Measurements from ENCODE around the gene USP48. TPM values are rescaled to one million over a fixed set of nuclear protein-coding genes. Genes with fewer than 3 reads are reported as not detected.
"Not testable (repeated sequence)": the region's sequence is repeated elsewhere in the genome, so short reads cannot be mapped to it uniquely, and the experiment has no call there.

The USP48 gene
- total RNA-seq, 4 donors from 2014 or later: 23.5 to 51.9 (median 39.7) TPM

DNA sequence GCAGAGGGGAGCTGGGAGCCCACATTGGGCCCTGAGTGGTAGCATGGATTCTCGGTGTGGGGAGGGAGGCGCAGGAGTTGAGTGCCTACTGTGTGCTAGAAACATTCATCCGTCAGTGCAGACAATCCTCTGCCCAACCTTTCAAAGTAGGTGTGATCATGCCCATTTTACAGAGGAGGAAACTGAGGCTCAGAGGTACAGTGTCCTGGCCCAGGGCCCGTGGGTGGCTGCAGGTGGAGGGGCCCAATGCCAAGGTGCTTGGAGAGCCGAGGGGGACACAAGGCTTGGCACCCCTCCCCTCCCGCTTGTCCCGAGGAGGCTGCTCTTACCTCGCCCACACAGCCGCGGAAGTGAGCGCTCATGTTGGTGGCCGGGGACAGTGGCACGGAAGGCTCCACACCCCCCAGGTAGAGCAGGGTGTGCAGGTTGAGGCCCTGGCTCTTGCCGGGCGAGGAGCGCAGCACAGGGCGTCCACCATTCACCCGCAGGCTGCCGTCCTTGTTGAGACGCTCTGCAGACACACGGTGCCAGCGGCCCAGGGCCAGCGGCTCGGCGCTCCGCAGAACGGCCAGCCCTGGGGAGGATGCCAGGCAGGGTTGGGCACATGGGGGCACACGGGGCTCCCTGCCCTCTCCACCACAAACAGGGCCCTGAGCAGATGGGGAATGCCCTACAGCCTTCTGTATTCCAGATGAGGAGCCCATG, 45.7 kb upstream of the USP48 start:
- intact Hi-C loops (cut with DNase I): no loop called here
- Histone ChIP-seq H3K4me3 (no peak overlapping the region), H3K27me3 (no peaks in the 10 kb centered on the region), H3K9me3 (no peaks in the 10 kb centered on the region), H3K27ac (no peak overlapping the region), H3K4me1 (peaks cover 0 to 5% (median 0%) of the 10 kb centered on the region in 3 donors), H3K36me3 (peaks cover 46 to 100% (median 73%) of the 10 kb centered on the region in 3 donors)
- TF ChIP-seq POLR2A (IDR thresholded peaks at IDR 0.05): no peak
- TF ChIP-seq, protein P1, sequence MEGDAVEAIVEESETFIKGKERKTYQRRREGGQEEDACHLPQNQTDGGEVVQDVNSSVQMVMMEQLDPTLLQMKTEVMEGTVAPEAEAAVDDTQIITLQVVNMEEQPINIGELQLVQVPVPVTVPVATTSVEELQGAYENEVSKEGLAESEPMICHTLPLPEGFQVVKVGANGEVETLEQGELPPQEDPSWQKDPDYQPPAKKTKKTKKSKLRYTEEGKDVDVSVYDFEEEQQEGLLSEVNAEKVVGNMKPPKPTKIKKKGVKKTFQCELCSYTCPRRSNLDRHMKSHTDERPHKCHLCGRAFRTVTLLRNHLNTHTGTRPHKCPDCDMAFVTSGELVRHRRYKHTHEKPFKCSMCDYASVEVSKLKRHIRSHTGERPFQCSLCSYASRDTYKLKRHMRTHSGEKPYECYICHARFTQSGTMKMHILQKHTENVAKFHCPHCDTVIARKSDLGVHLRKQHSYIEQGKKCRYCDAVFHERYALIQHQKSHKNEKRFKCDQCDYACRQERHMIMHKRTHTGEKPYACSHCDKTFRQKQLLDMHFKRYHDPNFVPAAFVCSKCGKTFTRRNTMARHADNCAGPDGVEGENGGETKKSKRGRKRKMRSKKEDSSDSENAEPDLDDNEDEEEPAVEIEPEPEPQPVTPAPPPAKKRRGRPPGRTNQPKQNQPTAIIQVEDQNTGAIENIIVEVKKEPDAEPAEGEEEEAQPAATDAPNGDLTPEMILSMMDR (IDR thresholded peaks at IDR 0.05): no peak
- 93% methylated on average over 6 to 8 of the region's 28 CpGs for WGBS, 2 donors
- DNase-seq: no peak

- H3K4me3 ChIP-seq: no peak overlapping the region
These were observed 45.1 kb upstream of the USP48 start for GRCh38 chr1:21828075-21828474.

GRCh38 chr1:21827141-21827679, 44.3 kb upstream of the USP48 start:
- no peak for DNase-seq
- Histone ChIP-seq H3K27me3 (no peaks in the 10 kb centered on the region), H3K4me1 (peaks cover 0 to 5% (median 0%) of the 10 kb centered on the region in 3 donors), H3K9me3 (no peaks in the 10 kb centered on the region), H3K4me3 (no peak overlapping the region), H3K36me3 (peaks cover 49 to 100% (median 70%) of the 10 kb centered on the region in 3 donors), H3K27ac (no peak overlapping the region)
- 89 to 90% methylated on average over 5 of the region's 5 CpGs for WGBS, 2 donors
- intact Hi-C loops (cut with DNase I): no loop called here
- TF ChIP-seq, protein P1 (IDR thresholded peaks at IDR 0.05): no peak
- TF ChIP-seq POLR2A (IDR thresholded peaks at IDR 0.05): no peak

More at GRCh38 chr1:21828075-21828474, 45.1 kb upstream of the USP48 start:
- no peak for TF ChIP-seq POLR2A (IDR thresholded peaks at IDR 0.05)
- TF ChIP-seq, protein P1 (IDR thresholded peaks at IDR 0.05): no peak
- 72 to 92% methylated on average over 4 to 5 of the region's 13 CpGs for WGBS, 2 donors
- Histone ChIP-seq H3K27me3 (no peaks in the 10 kb centered on the region), H3K9me3 (no peaks in the 10 kb centered on the region), H3K36me3 (peaks cover 44 to 100% (median 71%) of the 10 kb centered on the region in 3 donors), H3K27ac (no peak overlapping the region), H3K4me1 (peaks cover 0 to 5% (median 0%) of the 10 kb centered on the region in 3 donors)
- no peak for DNase-seq
- intact Hi-C loops (cut with DNase I): no loop called here

DNA sequence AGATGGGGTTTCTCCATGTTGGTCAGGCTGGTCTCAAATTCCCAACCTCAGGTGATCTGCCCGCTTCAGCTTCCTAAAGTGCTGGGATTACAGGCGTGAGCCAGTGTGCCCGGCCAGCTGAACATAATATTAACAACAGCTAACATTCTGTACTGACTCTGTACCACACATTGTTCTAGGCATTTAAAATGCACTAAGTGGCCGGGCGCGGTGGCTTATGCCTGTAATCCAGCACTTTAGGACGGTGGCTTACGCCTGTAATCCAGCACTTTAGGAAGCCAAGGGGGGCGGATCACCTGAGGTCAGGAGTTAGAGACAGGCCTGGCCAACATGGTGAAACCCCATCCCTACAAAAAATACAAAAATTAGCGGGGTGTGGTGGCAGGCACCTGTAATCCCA, 43.7 kb upstream of the USP48 start:
- H3K27me3 ChIP-seq; intact Hi-C loops (cut with DNase I); H3K4me1 ChIP-seq; H3K9me3 ChIP-seq; H3K4me3 ChIP-seq; DNase-seq; H3K27ac ChIP-seq: not testable (repeated sequence)
- H3K36me3 ChIP-seq: peaks cover 49 to 100% (median 71%) of the 10 kb centered on the region in 3 donors
- WGBS, 2 donors: 85 to 89% methylated on average over 3 to 10 of the region's 10 CpGs

- H3K4me3 ChIP-seq: no peak overlapping the region
- H3K27ac ChIP-seq: no peak overlapping the region
- no peaks in the 10 kb centered on the region for H3K9me3 ChIP-seq
- H3K27me3 ChIP-seq: no peaks in the 10 kb centered on the region
- DNase-seq: no peak
- peaks cover 40 to 100% (median 61%) of the 10 kb centered on the region in 3 donors for H3K36me3 ChIP-seq
- WGBS, 2 donors: 85 to 90% methylated on average over 6 of the region's 7 CpGs
- peaks cover 0 to 5% (median 0%) of the 10 kb centered on the region in 3 donors for H3K4me1 ChIP-seq
- intact Hi-C loops (cut with DNase I): no loop called here
- TF ChIP-seq, protein P1 (IDR thresholded peaks at IDR 0.05): no peak
- TF ChIP-seq POLR2A (IDR thresholded peaks at IDR 0.05): no peak
These were observed 42.4 kb upstream of the USP48 start for GRCh38 chr1:21825393-21825792.

Measured in esophagus squamous epithelium (tissue), 5 donors.